Fibroblast of skin of left biceps (primary cell): ENCODE data around the gene PTPRK.

Experiments used
- DNase-seq, 2 experiments: peaks; one replicate each; pipeline ENCODE4 v3.0.0-alpha.2; 2013; ENCODE audit warnings: low read depth in 2 of 2

The PTPRK gene

DNA sequence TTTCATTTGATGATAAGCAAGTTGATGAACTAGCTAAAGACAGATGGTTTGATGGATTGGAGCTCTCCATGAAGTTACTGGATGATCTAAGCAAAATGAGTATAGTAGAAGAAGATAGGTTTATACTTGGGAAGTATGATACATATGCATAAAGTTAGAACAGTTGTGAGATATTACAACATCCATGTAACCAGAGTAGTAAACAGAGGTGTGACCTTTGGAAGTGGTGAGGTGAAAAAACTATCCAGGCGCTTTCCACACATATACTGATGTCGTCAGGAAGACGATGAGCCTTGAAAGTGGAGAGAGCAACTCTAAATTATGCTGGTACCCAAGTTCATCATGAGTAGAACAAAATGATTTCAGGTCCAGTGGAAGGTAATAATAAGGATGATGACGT is 271.0 kb downstream of the PTPRK start:
- no peak for DNase-seq

DNA sequence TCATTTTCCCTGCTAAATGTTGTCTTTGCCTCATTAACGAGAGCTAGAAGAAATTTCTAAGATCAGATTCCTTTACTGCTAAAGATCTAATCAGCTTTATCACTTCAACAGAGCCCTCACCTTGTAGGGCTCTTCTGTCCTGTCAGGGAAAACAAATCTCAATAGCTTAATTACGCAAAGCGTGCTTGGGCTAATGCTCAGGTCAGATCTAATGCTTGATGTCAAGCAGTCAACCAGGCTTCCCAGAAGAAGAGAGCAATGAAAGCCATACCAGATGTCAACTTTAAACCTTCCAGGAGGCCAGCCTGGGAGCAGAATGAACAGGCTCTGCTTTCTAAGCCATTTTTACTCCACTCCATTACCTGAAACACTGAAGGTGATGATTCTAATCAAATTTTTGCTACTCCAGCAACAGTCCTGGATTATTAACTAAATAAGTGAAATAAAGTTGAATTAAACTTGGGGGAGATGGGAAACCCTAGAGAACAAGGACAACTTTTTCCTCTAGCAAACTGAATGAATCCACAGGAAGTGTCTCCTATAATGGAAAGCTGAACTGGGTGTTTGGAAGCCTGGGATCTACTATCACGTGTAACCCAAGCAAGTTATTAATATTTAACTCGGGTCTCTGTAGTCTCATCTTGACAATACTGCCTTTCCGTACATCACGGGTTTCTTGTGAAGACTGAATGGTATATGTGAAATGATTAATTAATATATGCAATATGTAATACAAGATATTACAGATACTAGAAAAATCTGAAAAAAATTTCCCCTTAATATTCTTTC is 273.7 kb downstream of the PTPRK start:
- no peak for DNase-seq

DNA sequence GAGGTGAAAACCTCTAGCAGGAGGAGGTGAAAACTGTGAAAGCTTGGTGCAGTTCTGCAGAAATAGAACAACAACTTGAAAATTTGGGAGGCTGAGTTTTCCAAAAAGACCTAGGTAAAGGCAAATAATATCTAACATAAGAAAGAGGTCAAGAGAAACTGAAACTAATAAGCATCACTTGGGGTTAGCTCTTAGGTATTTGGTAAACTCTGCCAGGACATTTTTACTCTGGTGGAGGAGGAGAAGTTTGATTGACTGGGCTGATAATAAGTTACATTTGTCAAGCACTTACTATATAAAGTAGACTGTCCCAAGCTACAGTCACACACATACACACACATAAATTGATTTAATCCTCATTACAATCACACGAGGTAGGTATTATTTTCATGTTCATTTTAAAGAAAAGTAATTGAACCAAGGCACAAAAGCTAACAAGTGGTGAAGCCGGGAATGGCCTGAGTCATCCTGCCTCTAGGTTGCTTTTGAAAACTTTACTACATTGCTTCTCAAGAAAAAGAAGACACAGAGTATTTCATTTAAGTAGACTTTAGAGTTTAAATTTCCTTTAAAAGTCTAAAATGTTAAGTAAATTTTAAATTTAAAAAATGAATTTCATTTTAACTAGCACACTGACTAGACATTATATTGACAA is 275.5 kb downstream of the PTPRK start:
- no peak for DNase-seq

DNA sequence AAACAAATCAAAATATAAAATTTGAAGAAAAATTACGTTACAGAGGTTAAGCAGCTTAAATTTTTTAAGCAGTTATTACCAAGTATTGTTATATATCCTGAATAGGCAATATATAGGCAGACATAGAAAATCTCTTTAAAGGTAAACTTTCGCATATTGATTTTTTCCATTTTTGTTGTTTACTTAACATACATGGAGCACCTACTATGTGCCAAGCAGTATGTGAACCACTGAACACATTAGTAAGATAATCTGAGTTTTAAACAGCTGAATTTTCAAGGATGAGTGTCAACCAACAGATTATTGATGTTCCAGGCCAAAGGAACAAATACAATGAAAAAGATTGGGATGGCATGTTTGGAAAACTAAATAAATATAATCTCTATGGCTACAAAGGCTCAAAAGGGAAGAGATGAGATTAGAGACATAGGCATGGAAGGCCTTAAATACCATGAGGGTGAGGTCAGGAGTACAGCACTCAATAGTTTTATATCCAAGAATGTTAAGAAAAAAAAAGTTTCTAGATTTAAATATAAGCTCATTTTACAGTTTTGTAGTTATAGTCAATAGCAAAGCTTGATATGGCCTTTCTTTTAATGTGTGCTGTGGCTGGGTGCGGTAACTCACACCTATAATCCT is 277.5 kb downstream of the PTPRK start:
- peak in 1 of 2 experiments; percentile 10 for DNase-seq

GRCh38 chr6:128241216-128241615 is 279.2 kb downstream of the PTPRK start:
- DNase-seq: no peak

- no peak for DNase-seq
These were observed 280.4 kb downstream of the PTPRK start for GRCh38 chr6:128240024-128240428.

DNA sequence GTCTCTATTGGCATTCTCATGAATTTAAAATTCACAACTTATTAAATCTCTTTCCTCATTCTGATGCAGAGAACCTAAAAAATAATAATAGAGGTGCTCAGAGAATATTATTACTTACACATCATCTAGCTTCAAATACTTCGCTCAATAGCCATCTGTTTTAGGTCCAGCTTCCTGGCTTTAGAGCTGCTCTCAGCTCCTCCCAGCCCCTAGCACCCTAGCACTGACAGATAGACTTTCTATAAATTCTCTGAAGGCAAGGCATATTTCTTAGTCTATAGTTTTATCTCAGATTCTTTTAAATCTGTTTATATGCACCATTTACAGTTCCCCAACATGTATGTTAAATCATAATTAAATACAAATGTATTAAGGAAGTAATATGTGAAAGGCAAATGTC is 281.3 kb downstream of the PTPRK start:
- DNase-seq: no peak

- no peak for DNase-seq
These were observed 282.2 kb downstream of the PTPRK start for GRCh38 chr6:128238225-128238624.

DNA sequence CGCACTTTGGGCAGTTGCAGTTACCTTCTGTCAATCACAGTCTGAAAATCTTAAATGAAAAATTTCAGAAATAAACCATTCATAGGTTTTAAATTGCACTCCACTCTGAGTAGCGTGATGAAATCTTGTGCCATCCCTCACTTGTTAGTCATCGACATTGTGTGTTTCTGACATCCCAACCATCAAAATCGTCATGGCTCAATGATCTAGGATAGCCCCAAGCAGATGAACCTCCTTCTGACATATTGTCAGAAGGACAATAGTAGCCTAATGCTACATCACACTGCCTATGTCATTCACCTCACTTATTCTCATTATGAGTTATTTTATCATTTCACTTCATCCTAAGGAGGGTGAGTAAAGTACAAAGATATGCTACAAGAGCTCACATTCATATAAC is 284.8 kb downstream of the PTPRK start:
- no peak for DNase-seq

GRCh38 chr6:128233531-128233930 is 286.9 kb downstream of the PTPRK start:
- DNase-seq: no peak

- DNase-seq: no peak
These were observed 290.0 kb downstream of the PTPRK start for GRCh38 chr6:128230267-128230989.

- DNase-seq: no peak
These were observed 294.8 kb downstream of the PTPRK start for GRCh38 chr6:128225612-128226011.

- DNase-seq: no peak
These were observed 303.5 kb downstream of the PTPRK start for GRCh38 chr6:128216917-128217316.

- DNase-seq: no peak
These were observed 310.6 kb downstream of the PTPRK start for GRCh38 chr6:128209771-128210170.

GRCh38 chr6:128208851-128209580 is 311.4 kb downstream of the PTPRK start:
- DNase-seq: no peak

GRCh38 chr6:128208078-128208477 is 312.3 kb downstream of the PTPRK start:
- DNase-seq: no peak

GRCh38 chr6:128206610-128207426 is 313.6 kb downstream of the PTPRK start:
- DNase-seq: no peak

DNA sequence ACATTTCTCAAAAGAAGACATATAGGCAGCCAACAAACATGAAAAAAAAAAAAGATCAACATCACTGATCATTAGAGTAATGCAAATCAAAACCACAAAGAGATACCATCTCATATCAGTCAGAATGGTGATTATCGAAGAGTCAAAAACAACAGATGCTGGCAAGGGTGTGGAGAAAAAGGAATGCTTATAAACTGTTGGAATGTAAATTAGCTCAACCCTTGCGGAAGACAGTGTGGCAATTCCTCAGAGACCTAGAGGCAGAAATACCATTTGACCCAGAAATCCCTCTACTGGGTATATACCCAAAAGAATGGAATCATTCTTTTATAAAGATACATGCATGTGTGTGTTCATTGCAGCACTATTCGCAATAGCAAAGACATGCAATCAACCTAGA is 315.8 kb downstream of the PTPRK start:
- DNase-seq: no peak

- DNase-seq: no peak
These were observed 318.1 kb downstream of the PTPRK start for GRCh38 chr6:128202169-128202765.

GRCh38 chr6:128200789-128201188 is 319.6 kb downstream of the PTPRK start:
- no peak for DNase-seq
